MCF 10A (cell line): ENCODE measurements around the gene RPL13. TPM values are rescaled to one million over a fixed set of nuclear protein-coding genes. Genes with fewer than 3 reads are reported as not detected.

Experiments
- BruUV-seq: library from RNA; stranded (reverse); fragments of 400-500 nt; replicated peaks from 2 replicates; lab custom pipeline; 2021; lab: Mats Ljungman, UMichigan
- CTCF ChIA-PET: fragments of 300-600 bp; sonication (Branson Sonifier 250); formaldehyde crosslinking; extraction: SDS; loops from one replicate; lab custom pipeline; 2021; ENCODE audit warnings: antibody characterized with exemption, inconsistent platforms; lab: Yijun Ruan, JAX
- POLR2A ChIA-PET: fragments of 300-600, 350-650 bp; sonication (Branson Sonifier 250); formaldehyde crosslinking; extraction: SDS; loops from one replicate; lab custom pipeline; 2020; ENCODE audit warnings: antibody characterized with exemption, inconsistent platforms; lab: Yijun Ruan, JAX
- DNase-seq: peaks from one replicate; pipeline ENCODE4 v3.0.0-alpha.2; 2018; ENCODE audit not compliant: unreplicated experiment
- H3K27ac Mint-ChIP-seq: one replicate; pipeline ENCODE4 v1.8.0; 2022; ENCODE audit warnings: mild to moderate bottlenecking, low read depth, mixed read lengths; ENCODE audit not compliant: unreplicated experiment
- H3K27me3 Mint-ChIP-seq: one replicate; pipeline ENCODE4 v1.8.0; 2022; ENCODE audit warnings: mixed read lengths; ENCODE audit not compliant: insufficient read depth, unreplicated experiment
- H3K36me3 Mint-ChIP-seq: one replicate; pipeline ENCODE4 v1.8.0; 2022; ENCODE audit warnings: mild to moderate bottlenecking, moderate library complexity, mixed read lengths; ENCODE audit not compliant: insufficient read depth, unreplicated experiment
- H3K4me1 Mint-ChIP-seq: one replicate; pipeline ENCODE4 v1.8.0; 2022; ENCODE audit warnings: mixed read lengths; ENCODE audit not compliant: insufficient read depth, unreplicated experiment
- H3K4me3 Mint-ChIP-seq: one replicate; pipeline ENCODE4 v1.8.0; 2022; ENCODE audit warnings: mild to moderate bottlenecking, moderate library complexity, mixed read lengths; ENCODE audit not compliant: unreplicated experiment
- H3K9me3 Mint-ChIP-seq: one replicate; pipeline ENCODE4 v1.8.0; 2022; ENCODE audit warnings: mixed read lengths; ENCODE audit not compliant: unreplicated experiment
- CTCF ChIP-seq: fragments of 200-600 bp; IDR thresholded peaks from one replicate; pipeline ENCODE4 v1.8.0; 2022; ENCODE audit warnings: antibody characterized with exemption, mild to moderate bottlenecking; ENCODE audit not compliant: unreplicated experiment
- intact Hi-C: fragments of 100-400 bp; cut with micrococcal nuclease; formaldehyde crosslinking; loops from 2 replicates; pipeline ENCODE4 v1.14.1; 2022
- total RNA-seq: library from RNA; stranded (reverse); gene quantifications from 2 replicates; pipeline ENCODE4 v1.2.3, GENCODE V29; 2022

Gene RPL13
- total RNA-seq, 1 experiment from 2014 or later = 3,148 TPM

- intact Hi-C loops = no loop called here
- peaks cover 57% of the 10 kb centered on the region for H3K36me3 Mint-ChIP-seq
- CTCF ChIA-PET = interaction anchor here (0.6 kb wide), 1 partner anchor 18 kb away, joined by 3 read pairs; no protein-coding TSS in a partner anchor
Observed at GRCh38 chr16:89537549-89537925, 22.9 kb upstream of the RPL13 start.

GRCh38 chr16:89538286-89538685 is 22.2 kb upstream of the RPL13 start:
- no TSS peak for BruUV-seq
- H3K9me3 Mint-ChIP-seq = no peaks in the 10 kb centered on the region
- H3K36me3 Mint-ChIP-seq = peaks cover 54% of the 10 kb centered on the region
- no peak overlapping the region for H3K27ac Mint-ChIP-seq
- no peak overlapping the region for H3K4me3 Mint-ChIP-seq
- no peaks in the 10 kb centered on the region for H3K4me1 Mint-ChIP-seq
- no peaks in the 10 kb centered on the region for H3K27me3 Mint-ChIP-seq
- no peak for DNase-seq
- no peak for TF ChIP-seq CTCF
- intact Hi-C loops = no loop called here
- ChIA-PET POLR2A (interaction anchor here (0.9 to 1.5 kb wide), 3 partner anchors 21 to 29 kb away, joined by 3 to 5 read pairs (median 4); no protein-coding TSS in a partner anchor), CTCF (no interaction called here)

More at GRCh38 chr16:89537549-89537925, 22.9 kb upstream of the RPL13 start:
- DNase-seq = no peak
- no peaks in the 10 kb centered on the region for H3K27me3 Mint-ChIP-seq
- H3K4me1 Mint-ChIP-seq = no peaks in the 10 kb centered on the region
- no TSS peak for BruUV-seq
- POLR2A ChIA-PET = interaction anchor here (0.9 to 1.5 kb wide), 3 partner anchors 22 to 28 kb away, joined by 3 to 5 read pairs (median 4); no protein-coding TSS in a partner anchor
- no peaks in the 10 kb centered on the region for H3K9me3 Mint-ChIP-seq
- no peak overlapping the region for H3K4me3 Mint-ChIP-seq
- no peak for TF ChIP-seq CTCF
- H3K27ac Mint-ChIP-seq = no peak overlapping the region

GRCh38 chr16:89540557-89540956 is 19.9 kb upstream of the RPL13 start:
- CTCF ChIA-PET = interaction anchor here (0.7 to 1.5 kb wide), 2 partner anchors 15 to 16 kb away, joined by 3 read pairs; no protein-coding TSS in a partner anchor
- intact Hi-C loops = no loop called here
- peaks cover 35% of the 10 kb centered on the region for H3K36me3 Mint-ChIP-seq
- no peaks in the 10 kb centered on the region for H3K9me3 Mint-ChIP-seq
- H3K27ac Mint-ChIP-seq = no peak overlapping the region
- no TSS peak for BruUV-seq
- POLR2A ChIA-PET = no interaction called here
- H3K4me3 Mint-ChIP-seq = no peak overlapping the region
- H3K4me1 Mint-ChIP-seq = no peaks in the 10 kb centered on the region
- TF ChIP-seq CTCF = no peak
- no peak for DNase-seq
- no peaks in the 10 kb centered on the region for H3K27me3 Mint-ChIP-seq

- Mint-ChIP-seq H3K36me3 (peaks cover 27% of the 10 kb centered on the region), H3K27me3 (no peaks in the 10 kb centered on the region), H3K4me3 (no peak overlapping the region), H3K27ac (peak overlapping the region; percentile 50), H3K9me3 (no peaks in the 10 kb centered on the region), H3K4me1 (no peaks in the 10 kb centered on the region)
- ChIA-PET POLR2A (no interaction called here), CTCF (interaction anchor here (0.7 kb wide), 1 partner anchor 380 kb away, joined by 5 read pairs; no protein-coding TSS in a partner anchor)
- intact Hi-C loops = no loop called here
- BruUV-seq = no TSS peak
- DNase-seq = no peak
- no peak for TF ChIP-seq CTCF
Observed at GRCh38 chr16:89541792-89542191, 18.7 kb upstream of the RPL13 start.
